Lung (tissue), 12 donors: Measurements from ENCODE around the gene BNIP5. TPM values are rescaled to one million over a fixed set of nuclear protein-coding genes. Genes with fewer than 3 reads are reported as not detected.

Experiments
- ATAC-seq: fragments of 200-7000 bp; cut with Tn5 transposase; one replicate; pipeline ENCODE4 v1.9.1; 2020; ENCODE audit warnings: moderate number of reproducible peaks; ENCODE audit not compliant: insufficient read depth, low FRiP score
- DNase-seq, 3 donors: peaks; one replicate each; pipeline ENCODE4 v3.0.0-alpha.2; 2013 to 2017
- H3K27ac ChIP-seq, 2 donors: one replicate each; pipeline ENCODE4 v1.5.1; 2013; ENCODE audit warnings: mild to moderate bottlenecking in 2 of 2, moderate library complexity in 2 of 2, control low read depth in 1 of 2, inconsistent platforms in 1 of 2, low read depth in 1 of 2, low read length in 1 of 2
- H3K27me3 ChIP-seq, 3 donors: one replicate each; pipeline ENCODE4 v1.5.1; 2013; ENCODE audit warnings: low read length in 2 of 3; ENCODE audit not compliant: control insufficient read depth in 3 of 3, insufficient read depth in 3 of 3
- H3K36me3 ChIP-seq, 4 donors: one replicate each; pipeline ENCODE4 v1.5.1; 2013; ENCODE audit warnings: low read length in 4 of 4, mild to moderate bottlenecking in 1 of 4, moderate library complexity in 1 of 4; ENCODE audit not compliant: control insufficient read depth in 4 of 4, insufficient read depth in 4 of 4
- H3K4me1 ChIP-seq, 5 donors: one replicate each; pipeline ENCODE4 v1.5.1; 2013; ENCODE audit warnings: low read length in 5 of 5, mild to moderate bottlenecking in 2 of 5, moderate library complexity in 1 of 5; ENCODE audit not compliant: control insufficient read depth in 5 of 5, insufficient read depth in 5 of 5
- H3K4me3 ChIP-seq: one replicate; pipeline ENCODE4 v1.5.1; 2013; ENCODE audit warnings: mild to moderate bottlenecking, control low read depth, moderate library complexity
- H3K9ac ChIP-seq, 2 donors: one replicate each; pipeline ENCODE4 v1.5.1; 2013; ENCODE audit warnings: low read length in 2 of 2, control low read depth in 1 of 2; ENCODE audit not compliant: insufficient read depth in 1 of 2
- H3K9me3 ChIP-seq, 4 donors: one replicate each; pipeline ENCODE4 v1.5.1; 2013; ENCODE audit warnings: low read length in 3 of 4, mild to moderate bottlenecking in 1 of 4, moderate library complexity in 1 of 4; ENCODE audit not compliant: control insufficient read depth in 4 of 4, insufficient read depth in 3 of 4
- CTCF ChIP-seq: IDR thresholded peaks from 2 replicates; pipeline ENCODE4 v1.5.1; 2012; ENCODE audit warnings: mild to moderate bottlenecking; ENCODE audit errors: control extremely low read depth, extremely low read depth
- WGBS, 2 donors: extraction: QIAGEN DNeasy Blood & Tissue Kit; methylation state at CpG; one replicate each; pipeline ENCODE4 v1.1.7; 2013; 5-methylcytosine and 5-hydroxymethylcytosine counted together
- polyA plus RNA-seq, 2 donors: library from polyadenylated mRNA; stranded (reverse); fragments of 200-250 nt; gene quantifications; one replicate each; pipeline ENCODE4 v1.2.1, GENCODE V29; 2013
- total RNA-seq, 2 donors: library from RNA; depleted of rRNA in 1 of 2; stranded (reverse); fragments of >200 nt in 1 of 2; gene quantifications; one replicate each; pipeline ENCODE4 v1.2.1, GENCODE V29; 2014 to 2021
- donor health status: control.
- donor health status: control.
- donor health status: Bipolar disorder and iron deficiency.
- donor health status: healthy.
- donor health status: DM: yes; HTN: yes; CAD: no.

The BNIP5 gene
- total and polyA plus RNA-seq, 4 donors, result 0.02 to 0.09 (median 0.06) TPM; not detected in 1

GRCh38 chr6:36267731-36268477 is 68.8 kb downstream of the BNIP5 start:
- Histone ChIP-seq H3K9ac (no peak overlapping the region), H3K27ac (no peak overlapping the region), H3K4me1 (peaks cover 0 to 2% (median 0%) of the 10 kb centered on the region in 5 donors), H3K9me3 (peaks cover 0 to 8% (median 1%) of the 10 kb centered on the region in 4 donors), H3K27me3 (peaks cover 0 to 2% (median 0%) of the 10 kb centered on the region in 3 donors), H3K4me3 (no peak overlapping the region), H3K36me3 (no peaks in the 10 kb centered on the region)
- DNase-seq (no peak), ATAC-seq (no peak)
- no peak for TF ChIP-seq CTCF
- WGBS, 2 donors, result 95 to 97% methylated on average over 4 of the region's 4 CpGs

GRCh38 chr6:36266913-36267644 is 69.6 kb downstream of the BNIP5 start:
- no peak for TF ChIP-seq CTCF
- H3K9me3 ChIP-seq, result peaks cover 0 to 8% (median 1%) of the 10 kb centered on the region in 4 donors
- no peak overlapping the region for H3K4me3 ChIP-seq
- DNase-seq (no peak), ATAC-seq (no peak)
- WGBS, 2 donors, result 91 to 95% methylated on average over 13 of the region's 13 CpGs
- peaks cover 0 to 2% (median 0%) of the 10 kb centered on the region in 5 donors for H3K4me1 ChIP-seq
- H3K9ac ChIP-seq, result no peak overlapping the region
- peaks cover 0 to 2% (median 0%) of the 10 kb centered on the region in 3 donors for H3K27me3 ChIP-seq
- H3K36me3 ChIP-seq, result no peaks in the 10 kb centered on the region
- no peak overlapping the region for H3K27ac ChIP-seq

Other genes starting within 250 kb of the BNIP5 start
- 10 to 100 TPM; 29.9 to 73.3 TPM for gene MAPK13, start 206.4 kb downstream of the BNIP5 start, total RNA-seq
- 10 to 100 TPM; 42.2 to 58.9 TPM for gene MAPK13, start 206.4 kb downstream of the BNIP5 start, polyA plus RNA-seq
- 10 to 100 TPM; 27.0 to 29.2 TPM for gene BRPF3, start 140.1 kb downstream of the BNIP5 start, total RNA-seq
- 10 to 100 TPM in 1 of 2 donors, 1 to 10 TPM in 1; 7.8 to 13.3 TPM for gene BRPF3, start 140.1 kb downstream of the BNIP5 start, polyA plus RNA-seq
- gene PNPLA1, start 66.8 kb downstream of the BNIP5 start, total RNA-seq, result 1 to 10 TPM in 1 of 2 donors, under 1 TPM in 1; 0.43 to 1.3 TPM
- 1 to 10 TPM in 1 of 2 donors, under 1 TPM in 1; 0.06 to 5.6 TPM for gene PNPLA1, start 66.8 kb downstream of the BNIP5 start, polyA plus RNA-seq
- gene ETV7, start 50.8 kb upstream of the BNIP5 start, total RNA-seq, result 1 to 10 TPM; 1.4 to 3.5 TPM
- gene ETV7, start 50.8 kb upstream of the BNIP5 start, polyA plus RNA-seq, result 1 to 10 TPM; 3.7 to 6.6 TPM
- under 1 TPM in 1 of 2 donors, not detected in 1; 0.12 TPM for gene PXT1, start 106.0 kb upstream of the BNIP5 start, total RNA-seq
- gene PXT1, start 106.0 kb upstream of the BNIP5 start, polyA plus RNA-seq, result under 1 TPM in 1 of 2 donors, not detected in 1; 0.06 TPM
- gene KCTD20, start 106.1 kb upstream of the BNIP5 start, total RNA-seq, result 10 to 100 TPM; 40.5 to 56.7 TPM
- gene KCTD20, start 106.1 kb upstream of the BNIP5 start, polyA plus RNA-seq, result 10 to 100 TPM; 11.5 to 31.6 TPM
- 10 to 100 TPM; 23.2 to 36.1 TPM for gene STK38, start 210.6 kb upstream of the BNIP5 start, total RNA-seq
- 10 to 100 TPM; 16.7 to 22.4 TPM for gene STK38, start 210.6 kb upstream of the BNIP5 start, polyA plus RNA-seq